ENCODE data around the gene NEGR1. TPM values are rescaled to one million over a fixed set of nuclear protein-coding genes. Genes with fewer than 3 reads are reported as not detected.

Gene NEGR1
- polyA plus RNA-seq, 12 donors: 16.5 to 31.1 (median 23.8) TPM; not detected in 1

DNA sequence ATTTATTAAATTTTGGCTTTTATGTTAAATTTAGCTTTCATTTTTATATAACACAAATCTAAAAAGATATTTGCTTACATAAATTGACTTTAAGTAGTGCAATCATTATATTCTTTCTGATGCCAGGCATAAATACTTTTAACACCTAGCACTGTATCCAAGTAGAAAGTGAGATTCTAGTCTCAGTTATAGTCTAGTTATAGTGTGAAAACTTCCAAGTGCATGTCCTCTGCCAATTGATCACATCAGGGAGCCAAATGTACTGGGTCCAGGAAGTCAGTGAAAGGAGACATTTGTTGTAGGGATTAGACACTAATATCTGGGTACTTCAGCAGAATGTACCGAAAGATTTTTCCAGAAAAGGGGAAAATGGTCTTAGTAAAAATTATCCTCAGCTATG lies 910.8 kb downstream of the NEGR1 start:
- no peak for DNase-seq

DNA sequence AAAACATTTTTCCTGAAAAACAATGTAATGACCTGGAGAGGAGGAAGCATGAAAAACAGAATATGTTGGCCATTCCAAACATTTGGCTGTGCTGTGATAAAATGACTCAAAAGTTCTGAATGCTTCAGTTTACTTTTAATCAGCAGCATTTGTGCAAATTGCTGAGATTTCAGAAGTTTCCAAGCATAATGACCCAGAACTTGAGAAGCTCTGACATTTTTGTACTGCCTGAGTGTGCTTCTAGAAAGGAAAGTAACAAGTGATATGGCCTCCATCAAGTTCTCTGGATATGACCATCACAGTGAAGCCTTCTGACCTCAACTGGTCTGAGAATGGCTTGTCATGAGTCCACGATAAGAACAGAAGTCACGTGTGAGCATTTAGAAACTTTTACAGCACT lies 918.1 kb downstream of the NEGR1 start:
- DNase-seq: no peak

DNA sequence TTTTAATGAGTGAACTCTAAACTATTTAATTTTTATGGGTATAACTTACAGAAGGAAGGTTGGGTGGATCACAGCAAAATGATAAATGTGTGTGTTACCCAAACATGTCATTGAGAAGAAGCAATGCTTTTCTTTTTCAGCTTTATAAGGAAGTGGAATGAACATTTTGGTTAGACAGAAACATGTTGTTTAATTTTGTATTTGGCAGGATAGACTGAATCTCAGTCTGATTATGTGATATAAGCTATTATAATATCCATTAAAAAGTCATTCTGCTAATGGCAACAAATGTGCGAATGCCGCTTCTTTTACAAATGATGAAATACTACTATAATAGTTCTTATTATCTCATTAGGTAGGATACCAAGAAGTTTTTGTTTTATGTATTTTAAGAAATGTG lies 919.6 kb downstream of the NEGR1 start:
- DNase-seq: no peak

DNA sequence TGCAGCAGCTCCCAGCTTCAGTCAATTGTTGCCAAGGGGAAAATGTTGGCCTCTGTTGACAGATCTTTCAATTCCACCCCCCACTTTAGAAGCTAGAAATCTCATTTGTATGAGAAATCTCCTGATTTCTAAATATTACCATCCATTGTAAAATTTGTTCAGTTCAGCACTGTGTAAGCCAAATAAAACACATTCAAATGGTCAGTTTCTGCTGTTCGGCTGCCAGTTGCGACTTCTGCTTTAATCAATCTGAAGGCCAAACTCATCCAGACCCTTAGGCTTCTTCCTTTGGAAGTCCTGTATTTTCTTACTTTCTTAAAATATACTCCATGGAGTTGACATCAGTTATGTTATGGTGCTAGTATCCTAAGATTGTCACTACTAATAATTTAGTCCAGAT lies 920.3 kb downstream of the NEGR1 start:
- DNase-seq: no peak

DNA sequence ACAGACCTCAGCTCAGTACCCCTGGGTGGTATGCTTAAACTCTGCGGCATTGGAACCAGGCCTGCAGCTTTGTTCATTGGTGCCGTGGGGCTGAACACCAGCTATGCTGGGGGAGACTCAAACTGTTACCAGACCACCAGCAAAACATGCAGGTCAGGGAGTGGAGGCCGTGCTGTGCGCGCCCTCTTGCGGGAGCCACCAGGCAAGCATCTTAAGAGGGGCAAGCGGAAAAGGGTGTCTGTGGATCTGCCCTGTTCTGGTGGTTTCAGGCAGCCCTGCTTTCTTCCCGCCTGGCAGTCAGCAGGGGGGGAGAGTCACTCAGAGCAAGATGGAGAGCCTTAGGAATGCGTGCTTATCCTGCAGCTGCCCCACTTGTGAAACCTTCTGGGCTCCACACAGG lies 924.6 kb downstream of the NEGR1 start:
- no peak for DNase-seq

DNA sequence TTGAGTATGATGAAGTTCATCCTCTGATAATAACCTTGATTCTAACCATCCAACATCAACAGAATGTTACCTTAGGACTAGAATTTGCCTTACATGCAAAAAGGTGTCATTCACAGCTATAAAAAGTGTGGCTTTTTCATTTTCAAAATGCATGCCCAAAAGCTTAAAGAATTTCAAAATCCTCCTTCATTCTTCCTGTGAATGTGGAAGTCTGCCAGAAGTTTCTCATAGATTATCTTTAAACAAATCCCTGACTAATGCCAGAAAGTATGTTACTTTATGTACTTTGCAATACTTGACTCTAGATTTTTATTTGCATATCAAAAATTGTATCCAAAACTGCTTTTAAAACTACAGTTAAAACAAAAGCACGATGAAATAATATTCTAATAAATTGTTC lies 930.9 kb downstream of the NEGR1 start:
- DNase-seq: peak; percentile 3

DNA sequence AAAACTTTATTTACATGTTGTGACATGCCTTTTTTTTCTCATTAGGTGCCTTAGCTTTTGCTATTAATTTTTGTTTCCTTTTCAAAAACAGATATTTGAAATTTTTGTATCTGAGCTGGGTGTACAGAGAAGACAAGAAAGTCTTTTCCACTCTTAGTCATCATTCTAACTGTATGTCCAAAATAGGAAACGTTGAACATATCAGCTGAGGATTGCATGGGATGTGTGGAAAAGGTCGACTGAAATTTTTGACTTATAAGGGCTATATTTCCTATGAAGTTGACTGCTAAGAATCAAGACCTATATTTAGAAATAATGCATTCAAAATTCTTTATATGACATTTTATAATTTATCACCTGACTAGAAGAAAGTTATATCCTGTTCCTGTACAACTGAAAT lies 931.5 kb downstream of the NEGR1 start:
- DNase-seq: no peak

DNA sequence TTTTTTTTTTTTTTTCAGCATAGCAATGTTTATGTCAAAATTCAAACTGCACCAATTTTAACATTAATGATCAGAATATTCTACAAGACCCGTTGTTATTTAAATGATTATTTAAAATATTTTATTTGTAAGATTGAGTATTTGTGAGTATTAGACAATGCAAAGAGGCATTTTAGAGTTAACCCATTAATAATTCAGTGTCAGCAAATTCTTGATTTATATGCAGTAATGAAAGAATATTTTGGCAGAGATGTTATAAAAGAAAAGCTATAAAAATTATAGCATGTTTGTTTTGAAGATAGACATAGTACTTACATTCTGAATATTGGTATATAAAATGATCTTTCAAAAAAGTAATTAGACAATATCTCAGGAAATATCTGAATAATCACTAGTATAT lies 932.0 kb downstream of the NEGR1 start:
- DNase-seq: no peak
